NB4 (cell line): ENCODE measurements around the gene CPEB4.

ENCODE experiments used
- DNase-seq: peaks from one replicate; pipeline ENCODE4 v3.0.0; 2010; ENCODE audit warnings: low read depth
- H3K4me3 ChIP-seq: one replicate; pipeline ENCODE4 v1.5.1; 2011; ENCODE audit warnings: mild to moderate bottlenecking, low read depth, low read length, moderate library complexity
- CTCF ChIP-seq: IDR thresholded peaks from one replicate; pipeline ENCODE4 v1.5.1; 2012; ENCODE audit warnings: low read depth, low read length
- MYC ChIP-seq: IDR thresholded peaks from 2 replicates; pipeline ENCODE4 v1.6.1; 2011; ENCODE audit warnings: low read depth, low read length
- POLR2A ChIP-seq: IDR thresholded peaks from 2 replicates; pipeline ENCODE4 v1.6.1; 2011; ENCODE audit warnings: mild to moderate bottlenecking; ENCODE audit not compliant: insufficient read length; ENCODE audit errors: extremely low read depth
- TF ChIP-seq, protein P1 (sequence below): IDR thresholded peaks from 2 replicates; pipeline ENCODE4 v1.6.1; 2011; ENCODE audit warnings: low read depth, low read length

CPEB4 gene

GRCh38 chr5:173881811-173882575, 6.2 kb upstream of the CPEB4 start:
- DNase-seq, result no peak
- TF ChIP-seq MYC (no peak), CTCF (no peak), POLR2A (no peak)
- TF ChIP-seq, protein P1, sequence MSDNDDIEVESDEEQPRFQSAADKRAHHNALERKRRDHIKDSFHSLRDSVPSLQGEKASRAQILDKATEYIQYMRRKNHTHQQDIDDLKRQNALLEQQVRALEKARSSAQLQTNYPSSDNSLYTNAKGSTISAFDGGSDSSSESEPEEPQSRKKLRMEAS, result no peak
- H3K4me3 ChIP-seq, result no peak overlapping the region

DNA sequence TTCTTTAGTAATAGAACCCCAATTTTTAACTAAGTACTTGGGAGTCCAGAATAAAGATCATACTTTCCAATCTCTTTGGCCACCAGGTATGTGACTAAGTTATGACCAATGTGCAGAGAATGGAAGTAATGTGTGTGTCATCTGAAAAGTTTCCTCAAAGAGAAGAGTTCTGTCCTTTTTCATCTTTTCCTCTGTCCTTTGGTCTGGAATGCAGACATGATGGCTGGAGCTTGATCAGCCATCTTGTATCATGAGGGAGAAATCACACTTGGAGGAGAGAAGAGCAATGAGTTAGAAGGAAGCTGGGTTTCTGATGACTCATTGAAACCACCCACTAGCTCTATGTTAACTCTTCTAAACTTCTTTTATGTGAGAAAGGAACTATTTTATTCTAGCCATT, 5.5 kb upstream of the CPEB4 start:
- TF ChIP-seq POLR2A (no peak), MYC (no peak), CTCF (no peak)
- TF ChIP-seq, protein P1, result no peak

GRCh38 chr5:173883347-173883924, 4.7 kb upstream of the CPEB4 start:
- no peak overlapping the region for H3K4me3 ChIP-seq
- TF ChIP-seq MYC, result no peak
- TF ChIP-seq, protein P1, result no peak
- no peak for TF ChIP-seq CTCF
- TF ChIP-seq POLR2A, result no peak
- DNase-seq, result no peak

More for the DNA sequence above, 5.5 kb upstream of the CPEB4 start:
- no peak overlapping the region for H3K4me3 ChIP-seq
- DNase-seq, result peak; percentile 37

DNA sequence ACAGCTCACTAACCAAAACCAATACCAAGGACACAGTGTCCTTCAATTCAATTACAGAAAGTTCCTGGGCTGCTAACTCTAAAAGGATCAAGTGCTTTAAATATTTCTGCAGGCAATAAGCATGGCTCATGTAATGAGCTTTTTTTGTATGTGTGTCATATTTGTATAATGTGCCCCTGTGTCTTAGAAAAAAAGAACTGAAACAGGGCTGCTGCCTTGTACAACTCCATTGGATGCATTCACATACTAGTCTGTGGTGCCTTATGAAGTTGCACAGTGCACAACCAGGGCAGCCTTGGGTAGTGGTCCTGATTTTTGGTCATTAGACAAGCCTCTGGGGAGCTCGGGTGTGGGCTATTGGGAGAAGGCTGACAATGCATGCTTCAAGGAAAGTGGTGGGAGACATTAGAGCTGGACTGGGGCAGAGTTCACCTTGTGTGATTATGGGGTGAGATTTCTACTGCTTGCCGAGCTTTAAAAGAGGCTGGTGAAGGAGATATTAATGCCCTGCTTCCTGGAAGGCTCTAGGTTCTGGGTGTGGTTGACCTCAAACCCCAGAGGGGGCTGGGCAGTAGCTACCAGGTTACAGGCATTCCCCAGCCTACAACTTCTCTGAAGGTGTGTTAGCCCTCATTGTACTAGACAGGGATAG, 3.6 kb upstream of the CPEB4 start:
- DNase-seq, result peak; percentile 45
- no peak overlapping the region for H3K4me3 ChIP-seq
- no peak for TF ChIP-seq MYC
- TF ChIP-seq, protein P1, result no peak
- no peak for TF ChIP-seq CTCF
- TF ChIP-seq POLR2A, result no peak

GRCh38 chr5:173885054-173885443, 3.1 kb upstream of the CPEB4 start:
- DNase-seq, result no peak
- TF ChIP-seq, protein P1, result no peak
- no peak for TF ChIP-seq POLR2A
- no peak for TF ChIP-seq MYC
- TF ChIP-seq CTCF, result no peak
- H3K4me3 ChIP-seq, result no peak overlapping the region
